H1 (cell line): ENCODE data around the gene DBH. TPM values are rescaled to one million over a fixed set of nuclear protein-coding genes. Genes with fewer than 3 reads are reported as not detected.

ENCODE experiments used
- JUND ChIP-seq: IDR thresholded peaks from 2 replicates; pipeline ENCODE4 v1.6.1; 2011; ENCODE audit warnings: mild to moderate bottlenecking, improper control_type of control experiment, low read length
- ZNF274 ChIP-seq: IDR thresholded peaks from 2 replicates; pipeline ENCODE4 v1.7.0; 2012; ENCODE audit warnings: low read length, borderline replicate concordance; ENCODE audit errors: extremely low read depth
- polyA plus RNA-seq, 7 experiments: library from polyadenylated mRNA; depleted of rRNA in 3 of 7; stranded (reverse) in 5 of 7; unstranded in 2 of 7; fragments of >200 nt in 5 of 7; fragments of 200-250 nt in 2 of 7; gene quantifications; 1 replicate in 5 of 7; 2 replicates in 1 of 7; 4 replicates in 1 of 7; pipeline versions ENCODE4 v1.2.1 to v1.2.3, GENCODE V29; 2011 to 2013; ENCODE audit warnings: missing spikeins in 2 of 7, mixed read lengths in 2 of 7
- total RNA-seq: library from RNA; stranded (reverse); fragmentation: NEBNext Ultra II Directional; extraction: Animal tissue kit (Norgen Biotek cat#: 25700); gene quantifications from 2 replicates; pipeline ENCODE4 v1.2.1, GENCODE V29; 2021

Gene DBH
- total and polyA plus RNA-seq, 2 of the 8 experiments (the other 6 are each of a cell fraction or from before 2014, with no cell fraction given), result 0.18 TPM; not detected in 1

DNA sequence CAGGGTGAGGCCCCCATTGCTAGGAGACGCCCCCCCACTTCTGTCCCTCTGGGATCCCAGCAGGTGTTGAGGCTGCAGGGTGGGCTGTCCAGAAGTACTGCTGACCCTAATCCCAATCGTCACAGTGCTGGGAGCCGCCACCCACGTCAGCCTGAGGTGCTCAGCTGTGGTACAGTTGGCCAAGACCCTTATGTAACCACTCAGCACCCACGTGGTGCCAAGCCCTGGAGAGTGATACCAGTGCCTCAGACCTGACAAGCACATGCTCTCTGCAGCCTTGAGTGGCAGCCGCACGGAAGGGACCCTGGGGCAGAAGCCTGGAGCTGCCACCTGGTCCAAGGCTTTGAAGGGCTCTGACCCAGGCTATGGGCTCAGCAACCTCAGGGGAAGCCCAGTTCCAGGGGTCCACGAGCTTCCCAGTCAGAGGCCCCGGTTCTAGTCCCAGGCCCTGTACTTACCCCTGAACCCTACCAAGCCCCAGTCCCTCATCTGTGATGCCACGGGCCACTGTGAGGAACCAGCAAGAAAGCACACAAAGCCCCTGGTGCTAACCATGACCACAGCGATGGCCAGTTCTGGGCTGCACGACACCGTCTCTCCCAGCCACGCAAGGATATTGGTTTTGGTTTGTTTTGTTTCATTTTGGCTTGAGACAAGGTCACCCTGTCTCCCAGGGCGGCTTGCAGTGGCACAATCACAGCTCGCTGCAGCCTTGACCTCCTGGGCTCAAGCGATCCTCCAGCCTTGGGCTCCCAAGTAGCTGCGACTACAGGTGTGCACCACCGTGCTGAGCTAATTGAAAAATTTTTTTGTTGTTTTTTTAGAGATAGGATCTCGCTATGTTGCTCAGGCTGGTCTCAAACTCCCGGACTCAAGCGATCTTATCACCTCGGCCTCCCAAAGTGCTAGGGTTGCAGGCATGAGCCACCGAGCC is 50.7 kb downstream of the DBH start (continued):
- TF ChIP-seq ZNF274, result no peak
- TF ChIP-seq JUND, result no peak
- TF ChIP-seq, all 59 proteins: peak for 0
